K562 (cell line): ENCODE data around the gene NBEA. TPM values are rescaled to one million over a fixed set of nuclear protein-coding genes. Genes with fewer than 3 reads are reported as not detected.

ENCODE experiments used
- ATAC-seq: fragments of 200-7000 bp; cut with Tn5 transposase; 3 replicates; pipeline ENCODE4 v1.9.1; 2020; ENCODE audit warnings: moderate library complexity
- BruUV-seq: library from RNA; stranded (reverse); fragments of 400-500 nt; replicated peaks from 2 replicates; lab custom pipeline; 2021; lab: Mats Ljungman, UMichigan
- CTCF ChIA-PET: fragments of 300-600 bp; formaldehyde crosslinking; extraction: SDS; loops from one replicate; lab custom pipeline; 2021; ENCODE audit warnings: low intra/inter-chr PET ratio; lab: Yijun Ruan, JAX
- POLR2A ChIA-PET: fragments of 300-600, 350-650 bp; sonication (Branson Sonifier 250); formaldehyde crosslinking; extraction: SDS; loops from one replicate; lab custom pipeline; 2021; ENCODE audit warnings: antibody characterized with exemption, inconsistent platforms; lab: Yijun Ruan, JAX
- DNase-seq, 4 experiments: peaks; one replicate each; pipeline versions ENCODE4 v3.0.0 to v3.0.0-alpha.2; 2011 to 2018; ENCODE audit warnings: low spot score in 3 of 4, mixed read lengths in 3 of 4; ENCODE audit errors: extremely low read depth in 1 of 4
- FAIRE-seq: peaks from 2 replicates; lab custom pipeline; 2011; peaks lifted over from hg19 to GRCh38; lab: Jason Lieb, UNC
- H2AFZ ChIP-seq: 2 replicates; pipeline ENCODE4 v1.6.0; 2011; ENCODE audit warnings: low read depth, low read length, control low read depth, inconsistent platforms
- H3K27ac ChIP-seq: fragments of 200-600 bp; 3 replicates; pipeline ENCODE4 v1.8.0; 2011; ENCODE audit warnings: low read depth, mild to moderate bottlenecking, control low read depth, inconsistent platforms, low read length, moderate library complexity, mixed read lengths; ENCODE audit errors: extremely low read depth
- H3K27me3 ChIP-seq, 2 experiments: fragments of 300-600 bp in 1 of 2; 2 replicates in 1 of 2; 3 replicates in 1 of 2; pipeline versions ENCODE4 v1.6.0 to v1.8.0; 2011; ENCODE audit warnings: inconsistent platforms in 2 of 2, low read length in 2 of 2, mild to moderate bottlenecking in 1 of 2, mixed read lengths in 1 of 2, moderate library complexity in 1 of 2; ENCODE audit not compliant: control insufficient read depth in 2 of 2, insufficient read depth in 2 of 2
- H3K36me3 ChIP-seq: fragments of 300-600 bp; 3 replicates; pipeline ENCODE4 v1.8.0; 2011; ENCODE audit warnings: mild to moderate bottlenecking, low read length, inconsistent platforms; ENCODE audit not compliant: control insufficient read depth, insufficient read depth
- H3K4me1 ChIP-seq, 2 experiments: fragments of 200-600 bp in 1 of 2; replicated peaks in 1 of 2; 2 replicates in 1 of 2; 3 replicates in 1 of 2; pipeline versions ENCODE4 v1.5.1 to v1.8.0; 2011; ENCODE audit warnings: inconsistent platforms in 2 of 2, low read length in 2 of 2, mild to moderate bottlenecking in 1 of 2, mixed read lengths in 1 of 2, moderate library complexity in 1 of 2; ENCODE audit not compliant: control insufficient read depth in 2 of 2, insufficient read depth in 2 of 2
- H3K4me2 ChIP-seq: 2 replicates; pipeline ENCODE4 v1.6.1; 2011; ENCODE audit warnings: low read length, control low read depth, inconsistent platforms, mixed read lengths; ENCODE audit not compliant: insufficient read depth
- H3K4me3 ChIP-seq: fragments of 200-600 bp; sonication (generic), shearing (Covaris generic); 2 replicates; pipeline ENCODE4 v1.5.1; 2016; ENCODE audit warnings: control low read depth, inconsistent platforms
- H3K79me2 ChIP-seq: fragments of 200-600 bp; 3 replicates; pipeline ENCODE4 v1.8.0; 2011; ENCODE audit warnings: low read length, inconsistent platforms; ENCODE audit not compliant: control insufficient read depth, insufficient read depth
- H3K9ac ChIP-seq, 2 experiments: 2 replicates each; pipeline versions ENCODE4 v1.6.0 to v1.6.1; 2011; ENCODE audit warnings: low read depth in 2 of 2, low read length in 2 of 2, control low read depth in 1 of 2, inconsistent platforms in 1 of 2, mild to moderate bottlenecking in 1 of 2, mixed read lengths in 1 of 2; ENCODE audit not compliant: insufficient read depth in 1 of 2
- H3K9me1 ChIP-seq: one replicate; pipeline ENCODE4 v1.6.0; 2011; ENCODE audit warnings: inconsistent platforms, mild to moderate bottlenecking, low read length, moderate library complexity; ENCODE audit not compliant: control insufficient read depth, insufficient read depth
- H3K9me3 ChIP-seq: replicated peaks from 2 replicates; pipeline ENCODE4 v1.5.1; 2011; ENCODE audit warnings: low read depth, low read length, inconsistent platforms; ENCODE audit not compliant: control insufficient read depth, insufficient read depth
- H4K20me1 ChIP-seq: replicated peaks from 2 replicates; pipeline ENCODE4 v1.6.1; 2011; ENCODE audit warnings: low read length, inconsistent platforms, mixed read lengths; ENCODE audit not compliant: control insufficient read depth, insufficient read depth
- ATF6 ChIP-seq: sonication (generic); formaldehyde crosslinking; IDR thresholded peaks from 2 replicates; pipeline ENCODE4 v1.4.0; 2020; ENCODE audit warnings: mild to moderate bottlenecking, missing genetic modification reagents
- ATF7 ChIP-seq: fragments of 450-650 bp; IDR thresholded peaks from 2 replicates; pipeline ENCODE4 v1.7.1; 2014; ENCODE audit warnings: mild to moderate bottlenecking, moderate library complexity
- CHAMP1 ChIP-seq: fragments of 450-650 bp; IDR thresholded peaks from 2 replicates; pipeline ENCODE4 v1.6.1; 2016; ENCODE audit warnings: mild to moderate bottlenecking
- CLOCK ChIP-seq: fragments of 250-450 bp; sonication (Bioruptor Pico); IDR thresholded peaks from 2 replicates; pipeline ENCODE4 v1.4.0; 2020; ENCODE audit warnings: mild to moderate bottlenecking, moderate library complexity, borderline replicate concordance
- DPF2 ChIP-seq: fragments of 450-650 bp; IDR thresholded peaks from 2 replicates; pipeline ENCODE4 v1.6.1; 2016
- LARP7 ChIP-seq: fragments of 450-650 bp; IDR thresholded peaks from 2 replicates; pipeline ENCODE4 v1.6.1; 2016
- MAFG ChIP-seq: fragments of 450-650 bp; conservative IDR thresholded peaks from 2 replicates; pipeline ENCODE4 v1.6.1; 2016; ENCODE audit warnings: missing genetic modification characterization, missing compliant biosample characterization
- MYNN ChIP-seq, 2 experiments: sonication (generic); formaldehyde crosslinking in 1 of 2; IDR thresholded peaks; 2 replicates each; pipeline versions ENCODE4 v1.5.0 to v1.6.1; 2016 to 2020; ENCODE audit warnings: antibody characterized with exemption in 1 of 2, missing genetic modification reagents in 1 of 2
- POLR2H ChIP-seq: IDR thresholded peaks from 2 replicates; pipeline ENCODE4 v1.6.1; 2016; ENCODE audit warnings: missing genetic modification characterization, low read depth, mild to moderate bottlenecking, control low read depth, missing compliant biosample characterization, moderate library complexity
- RBM39 ChIP-seq: fragments of 200-400 bp; formaldehyde crosslinking; optimal IDR thresholded peaks from 2 replicates; pipeline ENCODE3; 2018; ENCODE audit warnings: low read depth, low read length
- TEAD4 ChIP-seq, 2 experiments: sonication (generic) in 1 of 2; formaldehyde crosslinking in 1 of 2; IDR thresholded peaks; 2 replicates each; pipeline versions ENCODE4 v1.6.1 to v1.8.0; 2012 to 2022; ENCODE audit warnings: borderline replicate concordance in 1 of 2, inconsistent platforms in 1 of 2, low read length in 1 of 2, mild to moderate bottlenecking in 1 of 2, missing genetic modification reagents in 1 of 2
- ZBTB33 ChIP-seq: sonication (generic); formaldehyde crosslinking; IDR thresholded peaks from 2 replicates; pipeline ENCODE4 v1.8.1; 2023; ENCODE audit warnings: mild to moderate bottlenecking, missing genetic modification reagents
- ZNF133 ChIP-seq: fragments of 250-450 bp; sonication (Bioruptor Pico); IDR thresholded peaks from 2 replicates; pipeline ENCODE4 v1.4.0; 2020; ENCODE audit warnings: mild to moderate bottlenecking
- ZNF696 ChIP-seq: fragments of 250-450 bp; sonication (Bioruptor Pico); conservative IDR thresholded peaks from 2 replicates; pipeline ENCODE4 v1.4.0; 2020; ENCODE audit warnings: mild to moderate bottlenecking, moderate library complexity
- in situ Hi-C: fragments of 300-500 bp; cut with MboI; formaldehyde crosslinking; loops from 4 replicates; pipeline ENCODE4 v1.15.0; 2018; ENCODE audit warnings: inconsistent platforms, mixed read lengths
- intact Hi-C: fragments of 100-400 bp; cut with micrococcal nuclease; formaldehyde crosslinking; loops from 2 replicates; pipeline ENCODE4 v1.14.2; 2022
- polyA plus RNA-seq, 8 experiments: library from polyadenylated mRNA; depleted of rRNA in 4 of 8; stranded (reverse) in 5 of 8; unstranded in 3 of 8; fragments of >200 nt; fragmentation: Nextera tagmentation in 2 of 8; fragmentation: Illumina TruSeq in 1 of 8; extraction: Ambion mirVana in 2 of 8; extraction: Trizol in 1 of 8; gene quantifications; 2 replicates each; pipeline versions ENCODE4 v1.2.1 to v1.2.3, GENCODE V29; 2011 to 2014; ENCODE audit warnings: inconsistent platforms in 1 of 8, missing spikeins in 1 of 8
- total RNA-seq, 7 experiments: library from RNA; depleted of rRNA in 6 of 7; stranded (reverse); fragments of >200 nt in 6 of 7; fragmentation: Illumina TruSeq in 2 of 7; extraction: Trizol in 2 of 7; gene quantifications; 2 replicates each; pipeline versions ENCODE4 v1.2.1 to v1.2.3, GENCODE V29; 2011 to 2021; ENCODE audit warnings: low replicate concordance in 1 of 7

The NBEA gene
- total and polyA plus RNA-seq, 9 of the 15 experiments (the other 6 are each of a cell fraction or from before 2014, with no cell fraction given) = 0.03 to 0.94 (median 0.05) TPM; not detected in 2

- no peak for TF ChIP-seq ATF6 (CRISPR knock-in tag)
- TF ChIP-seq CHAMP1 = no peak
- TF ChIP-seq ZNF696 (CRISPR knock-in tag) = no peak
- TF ChIP-seq ZBTB33 (CRISPR knock-in tag) = no peak
- TF ChIP-seq LARP7 = no peak
- no peak for TF ChIP-seq ZNF133
- no peak for TF ChIP-seq MAFG (tag)
- no peak for TF ChIP-seq DPF2
- TF ChIP-seq MYNN (IDR thresholded peaks at IDR 0.05) = no peak
- no peak for TF ChIP-seq MYNN (CRISPR knock-in tag; IDR thresholded peaks at IDR 0.05)
- TF ChIP-seq CLOCK (CRISPR knock-in tag) = no peak
- TF ChIP-seq TEAD4 (IDR thresholded peaks at IDR 0.05; ENCODE audit: low read length) = no peak
- no peak for TF ChIP-seq TEAD4 (CRISPR knock-in tag; IDR thresholded peaks at IDR 0.05; ENCODE audit: borderline replicate concordance)
- TF ChIP-seq POLR2H (tag) = no peak
- TF ChIP-seq RBM39 = no peak
- TF ChIP-seq ATF7 = no peak
- Histone ChIP-seq H3K4me3 (no peak overlapping the region), H3K27me3 (no peaks in the 10 kb centered on the region), H2AFZ (no peak overlapping the region), H3K9ac (no peak overlapping the region), H3K36me3 (no peaks in the 10 kb centered on the region), H3K4me1 (no peaks in the 10 kb centered on the region), H3K9me3 (no peaks in the 10 kb centered on the region), H3K79me2 (no peaks in the 10 kb centered on the region), H3K9me1 (no peaks in the 10 kb centered on the region), H3K4me2 (no peak overlapping the region), H3K27ac (no peak overlapping the region), H4K20me1 (no peaks in the 10 kb centered on the region)
- ATAC-seq (no peak), DNase-seq (no peak), FAIRE-seq (no peak)
- no TSS peak for BruUV-seq
- in situ Hi-C loops = no loop called here
- intact Hi-C loops = no loop called here
- ChIA-PET POLR2A (interaction anchor here (0.7 kb wide), 1 partner anchor 783 kb away, joined by 3 read pairs; no protein-coding TSS in a partner anchor), CTCF (no interaction called here)
Measured at GRCh38 chr13:34951528-34951927, 9.5 kb downstream of the NBEA start.
